PC-9 (cell line): Measurements from ENCODE around the gene PPIC. TPM values are rescaled to one million over a fixed set of nuclear protein-coding genes. Genes with fewer than 3 reads are reported as not detected.

Experiments used
- BruUV-seq: library from RNA; stranded (reverse); fragments of 400-500 nt; replicated peaks from 2 replicates; lab custom pipeline; 2021; lab: Mats Ljungman, UMichigan
- CTCF ChIA-PET: fragments of 300-600 bp; sonication (Branson Sonifier 250); formaldehyde crosslinking; loops from one replicate; lab custom pipeline; 2022; ENCODE audit warnings: antibody characterized with exemption; lab: Charles Lee
- POLR2A ChIA-PET: fragments of 300-600 bp; sonication (Branson Sonifier 250); formaldehyde crosslinking; loops from one replicate; lab custom pipeline; 2022; ENCODE audit warnings: antibody characterized with exemption; ENCODE audit not compliant: unreplicated experiment; lab: Charles Lee
- DNase-seq, 2 experiments: peaks; one replicate each; pipeline versions ENCODE4 v3.0.0 to v3.0.0-alpha.2; 2015 to 2022; ENCODE audit warnings: mixed read lengths in 1 of 2
- H2AFZ ChIP-seq: fragments of 200-600 bp; sonication (generic); 2 replicates; pipeline ENCODE4 v1.8.1; 2017; ENCODE audit warnings: antibody characterized with exemption
- H3F3A ChIP-seq: fragments of 200-600 bp; sonication (generic); 2 replicates; pipeline ENCODE4 v1.8.1; 2017; ENCODE audit warnings: antibody characterized with exemption, mild to moderate bottlenecking, low read depth; ENCODE audit not compliant: insufficient read depth
- H3K27ac ChIP-seq: fragments of 200-600 bp; sonication (generic); 2 replicates; pipeline ENCODE4 v1.6.1; 2016; ENCODE audit warnings: mixed run types
- H3K27me3 ChIP-seq: fragments of 200-600 bp; sonication (generic); 2 replicates; pipeline ENCODE4 v1.6.1; 2016; ENCODE audit warnings: low read depth, mixed run types; ENCODE audit not compliant: insufficient read depth
- H3K36me3 ChIP-seq: fragments of 200-600 bp; sonication (generic); 2 replicates; pipeline ENCODE4 v1.6.1; 2016; ENCODE audit warnings: low read depth, mixed run types
- H3K4me1 ChIP-seq: fragments of 200-600 bp; sonication (generic); replicated peaks from 2 replicates; pipeline ENCODE4 v1.6.1; 2016; ENCODE audit warnings: mixed run types; ENCODE audit not compliant: insufficient read depth
- H3K4me2 ChIP-seq: fragments of 200-600 bp; sonication (generic); 2 replicates; pipeline ENCODE4 v1.6.1; 2017; ENCODE audit warnings: mixed run types
- H3K4me3 ChIP-seq: fragments of 200-600 bp; sonication (generic); 2 replicates; pipeline ENCODE4 v1.6.1; 2016; ENCODE audit warnings: mixed run types
- H3K79me2 ChIP-seq: fragments of 200-600 bp; sonication (generic); 2 replicates; pipeline ENCODE4 v1.6.1; 2017; ENCODE audit warnings: low read depth, mixed run types
- H3K9me2 ChIP-seq: fragments of 200-600 bp; sonication (generic); 2 replicates; pipeline ENCODE4 v1.8.1; 2017; ENCODE audit warnings: mild to moderate bottlenecking; ENCODE audit not compliant: insufficient read depth
- H3K9me3 ChIP-seq: fragments of 200-600 bp; sonication (generic); 2 replicates; pipeline ENCODE4 v1.8.1; 2016; ENCODE audit warnings: low read depth; ENCODE audit not compliant: insufficient read depth
- H4K20me1 ChIP-seq: fragments of 200-600 bp; sonication (generic); 2 replicates; pipeline ENCODE4 v1.8.1; 2017; ENCODE audit not compliant: insufficient read depth
- EZH2 ChIP-seq: fragments of 200-600 bp; sonication (generic); IDR thresholded peaks from 2 replicates; pipeline ENCODE4 v1.8.0; 2017; ENCODE audit warnings: antibody characterized with exemption, low read depth
- intact Hi-C: fragments of 100-400 bp; cut with micrococcal nuclease; formaldehyde crosslinking; loops from one replicate; pipeline ENCODE4 v1.10.0; 2022; ENCODE audit not compliant: unreplicated experiment
- total RNA-seq: library from RNA; stranded (reverse); gene quantifications from 2 replicates; pipeline ENCODE4 v1.2.3, GENCODE V29; 2021
- TF ChIP-seq, protein P1 (sequence below): fragments of 200-600 bp; sonication (generic); conservative IDR thresholded peaks from 2 replicates; pipeline ENCODE4 v1.6.1; 2017; ENCODE audit warnings: mixed run types, antibody characterized with exemption, mild to moderate bottlenecking, moderate library complexity

The PPIC gene
- total RNA-seq, 1 experiment from 2014 or later, result 22.3 TPM

DNA sequence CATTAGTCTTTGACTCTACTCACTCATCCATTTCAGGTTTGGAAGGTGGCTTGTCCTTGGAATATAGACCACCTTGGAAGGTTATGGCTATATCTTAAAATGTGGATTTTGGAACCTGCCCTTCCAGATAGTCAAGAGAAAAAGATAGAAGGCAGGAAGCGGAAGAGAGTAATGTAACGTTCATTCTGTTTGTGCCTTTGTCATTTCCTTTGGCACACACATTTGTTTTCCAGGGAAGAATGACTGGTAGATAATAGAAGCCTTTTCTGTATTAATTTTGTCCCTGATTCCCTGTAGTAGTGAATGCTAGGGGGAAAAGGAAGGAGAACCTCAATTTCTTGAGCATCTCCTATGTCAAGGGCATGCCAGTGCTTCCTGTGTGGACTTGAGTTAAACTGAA, 54.7 kb downstream of the PPIC start:
- no peak for DNase-seq
- Histone ChIP-seq H3K27ac (no peak overlapping the region), H3F3A (no peaks in the 10 kb centered on the region), H3K4me3 (no peak overlapping the region), H2AFZ (no peak overlapping the region), H3K9me3 (no peaks in the 10 kb centered on the region), H3K4me2 (no peak overlapping the region), H4K20me1 (no peaks in the 10 kb centered on the region), H3K79me2 (no peaks in the 10 kb centered on the region), H3K4me1 (no peaks in the 10 kb centered on the region), H3K36me3 (no peaks in the 10 kb centered on the region), H3K27me3 (no peaks in the 10 kb centered on the region), H3K9me2 (no peaks in the 10 kb centered on the region)
- intact Hi-C loops, result no loop called here
- TF ChIP-seq, protein P1, sequence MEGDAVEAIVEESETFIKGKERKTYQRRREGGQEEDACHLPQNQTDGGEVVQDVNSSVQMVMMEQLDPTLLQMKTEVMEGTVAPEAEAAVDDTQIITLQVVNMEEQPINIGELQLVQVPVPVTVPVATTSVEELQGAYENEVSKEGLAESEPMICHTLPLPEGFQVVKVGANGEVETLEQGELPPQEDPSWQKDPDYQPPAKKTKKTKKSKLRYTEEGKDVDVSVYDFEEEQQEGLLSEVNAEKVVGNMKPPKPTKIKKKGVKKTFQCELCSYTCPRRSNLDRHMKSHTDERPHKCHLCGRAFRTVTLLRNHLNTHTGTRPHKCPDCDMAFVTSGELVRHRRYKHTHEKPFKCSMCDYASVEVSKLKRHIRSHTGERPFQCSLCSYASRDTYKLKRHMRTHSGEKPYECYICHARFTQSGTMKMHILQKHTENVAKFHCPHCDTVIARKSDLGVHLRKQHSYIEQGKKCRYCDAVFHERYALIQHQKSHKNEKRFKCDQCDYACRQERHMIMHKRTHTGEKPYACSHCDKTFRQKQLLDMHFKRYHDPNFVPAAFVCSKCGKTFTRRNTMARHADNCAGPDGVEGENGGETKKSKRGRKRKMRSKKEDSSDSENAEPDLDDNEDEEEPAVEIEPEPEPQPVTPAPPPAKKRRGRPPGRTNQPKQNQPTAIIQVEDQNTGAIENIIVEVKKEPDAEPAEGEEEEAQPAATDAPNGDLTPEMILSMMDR, result no peak
- TF ChIP-seq EZH2, result no peak
- CTCF ChIA-PET, result no interaction called here
- POLR2A ChIA-PET, result no interaction called here
- BruUV-seq, result no TSS peak

DNA sequence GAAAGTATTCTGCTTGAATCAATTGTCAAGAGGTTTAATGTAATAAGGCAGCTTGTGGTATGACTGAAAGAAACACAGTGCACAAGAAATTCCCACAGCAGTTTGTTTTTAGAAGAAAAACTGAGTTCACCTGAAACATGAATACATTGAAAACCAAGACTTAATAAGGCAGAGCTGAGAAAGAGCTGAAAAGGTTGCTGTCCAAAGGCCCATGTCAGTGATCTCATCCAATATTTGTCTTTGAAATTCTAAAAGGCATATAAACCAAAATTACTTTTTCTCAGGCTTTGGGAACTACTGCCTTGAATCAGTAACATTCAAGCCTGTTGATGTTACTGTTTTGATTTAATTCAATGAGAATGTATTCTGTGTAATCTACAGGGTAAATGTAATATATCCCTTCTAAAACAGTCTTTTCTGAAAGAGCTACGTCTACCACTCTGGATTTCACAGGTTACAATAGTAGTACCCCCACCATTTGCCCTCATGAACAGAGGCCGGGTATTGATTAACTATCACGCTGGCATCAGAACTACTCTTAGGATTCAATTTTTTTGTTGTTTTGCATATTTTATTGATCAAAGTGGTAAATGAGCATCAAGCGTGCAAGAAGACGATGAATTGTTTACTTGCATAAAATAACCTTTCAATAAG, 57.8 kb downstream of the PPIC start:
- no peaks in the 10 kb centered on the region for H3K36me3 ChIP-seq
- no peaks in the 10 kb centered on the region for H3F3A ChIP-seq
- POLR2A ChIA-PET, result no interaction called here

DNA sequence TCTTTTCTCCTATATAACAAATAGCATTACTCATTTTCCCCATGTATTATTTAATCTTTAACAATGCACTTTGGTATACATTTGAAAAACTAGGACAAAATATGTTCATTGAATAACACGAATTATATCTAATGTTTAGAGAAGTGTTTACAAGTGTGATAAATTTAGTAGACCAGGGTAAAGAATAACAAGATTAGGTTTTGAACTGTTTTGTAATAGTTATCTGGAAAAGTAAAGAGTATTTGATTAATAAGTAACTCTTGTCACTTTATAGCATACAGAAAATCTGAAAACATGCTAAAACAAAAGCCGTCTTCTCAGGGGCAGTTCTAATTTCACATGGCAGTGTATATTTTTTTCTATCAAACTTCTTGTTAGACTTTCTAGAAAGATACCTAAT, 58.5 kb downstream of the PPIC start:
- CTCF ChIA-PET, result no interaction called here
- H3F3A ChIP-seq, result no peaks in the 10 kb centered on the region
- no peaks in the 10 kb centered on the region for H3K27me3 ChIP-seq
- no peaks in the 10 kb centered on the region for H4K20me1 ChIP-seq
- no peaks in the 10 kb centered on the region for H3K9me2 ChIP-seq
- no peak overlapping the region for H2AFZ ChIP-seq
- no TSS peak for BruUV-seq
- H3K27ac ChIP-seq, result no peak overlapping the region
- H3K4me3 ChIP-seq, result no peak overlapping the region
- POLR2A ChIA-PET, result no interaction called here
- no peak overlapping the region for H3K4me2 ChIP-seq
- no peaks in the 10 kb centered on the region for H3K9me3 ChIP-seq
- H3K4me1 ChIP-seq, result no peaks in the 10 kb centered on the region
- H3K79me2 ChIP-seq, result no peaks in the 10 kb centered on the region
- no peaks in the 10 kb centered on the region for H3K36me3 ChIP-seq
- no peak for TF ChIP-seq EZH2
- TF ChIP-seq, protein P1, result no peak
- intact Hi-C loops, result no loop called here
- DNase-seq, result no peak

More for the DNA sequence above, 57.8 kb downstream of the PPIC start:
- intact Hi-C loops, result no loop called here
- H3K27ac ChIP-seq, result no peak overlapping the region
- no peak overlapping the region for H3K4me3 ChIP-seq
- H3K9me3 ChIP-seq, result no peaks in the 10 kb centered on the region
- no peak for TF ChIP-seq EZH2
- TF ChIP-seq, protein P1, result no peak
- H3K4me2 ChIP-seq, result no peak overlapping the region
- no peaks in the 10 kb centered on the region for H3K27me3 ChIP-seq
- no peaks in the 10 kb centered on the region for H3K79me2 ChIP-seq
- H3K9me2 ChIP-seq, result no peaks in the 10 kb centered on the region
- H3K4me1 ChIP-seq, result no peaks in the 10 kb centered on the region
- CTCF ChIA-PET, result no interaction called here
- BruUV-seq, result no TSS peak
- DNase-seq, result no peak
- H2AFZ ChIP-seq, result no peak overlapping the region
- no peaks in the 10 kb centered on the region for H4K20me1 ChIP-seq
